GM03348 (cell line): ENCODE data around the gene DNM3.
A peak's percentile ranks its signal among the peaks of the same experiment; 100 is the strongest.

Source experiments
- DNase-seq: peaks from one replicate; pipeline ENCODE4 v3.0.0; 2012; ENCODE audit warnings: low spot score

Gene DNM3

GRCh38 chr1:172107316-172107975 is 266.1 kb downstream of the DNM3 start:
- peak; percentile 29 for DNase-seq

- peak; percentile 43 for DNase-seq
Observed at GRCh38 chr1:172108161-172108893, 267.0 kb downstream of the DNM3 start.

GRCh38 chr1:172109359-172109758 is 268.1 kb downstream of the DNM3 start:
- DNase-seq: peak; percentile 52

GRCh38 chr1:172112576-172112975 is 271.3 kb downstream of the DNM3 start:
- DNase-seq: no peak

GRCh38 chr1:172117800-172118199 is 276.5 kb downstream of the DNM3 start:
- DNase-seq: no peak

- DNase-seq: no peak
Observed at GRCh38 chr1:172118618-172119017, 277.3 kb downstream of the DNM3 start.

GRCh38 chr1:172119184-172119583 is 277.9 kb downstream of the DNM3 start:
- DNase-seq: no peak

GRCh38 chr1:172120381-172120780 is 279.1 kb downstream of the DNM3 start:
- DNase-seq: no peak

- no peak for DNase-seq
Observed at GRCh38 chr1:172121081-172121717, 279.9 kb downstream of the DNM3 start.

GRCh38 chr1:172122381-172122780 is 281.1 kb downstream of the DNM3 start:
- DNase-seq: no peak

GRCh38 chr1:172125250-172125649 is 284.0 kb downstream of the DNM3 start:
- DNase-seq: no peak

- no peak for DNase-seq
Observed at GRCh38 chr1:172125812-172126430, 284.6 kb downstream of the DNM3 start.

GRCh38 chr1:172132836-172133235 is 291.5 kb downstream of the DNM3 start:
- no peak for DNase-seq

- no peak for DNase-seq
Observed at GRCh38 chr1:172134087-172134731, 292.9 kb downstream of the DNM3 start.

GRCh38 chr1:172135076-172135672 is 293.9 kb downstream of the DNM3 start:
- no peak for DNase-seq

GRCh38 chr1:172135978-172136610 is 294.8 kb downstream of the DNM3 start:
- peak; percentile 50 for DNase-seq

- DNase-seq: no peak
Observed at GRCh38 chr1:172136925-172137324, 295.6 kb downstream of the DNM3 start.

GRCh38 chr1:172137703-172138454 is 296.6 kb downstream of the DNM3 start:
- DNase-seq: no peak

- DNase-seq: no peak
Observed at GRCh38 chr1:172138634-172139033, 297.3 kb downstream of the DNM3 start.

- no peak for DNase-seq
Observed at GRCh38 chr1:172139196-172139595, 297.9 kb downstream of the DNM3 start.

- no peak for DNase-seq
Observed at GRCh38 chr1:172140072-172140471, 298.8 kb downstream of the DNM3 start.
